Memory B cell (primary cell): ENCODE data around the gene NMRK2.
"Not testable (repeated sequence)": the region's sequence is repeated elsewhere in the genome, so short reads cannot be mapped to it uniquely, and the experiment has no call there.

Source experiments
- ATAC-seq: fragments of 150-1000 bp; cut with Tn5 transposase; 2 replicates; pipeline ENCODE4 v1.10.0; 2021; ENCODE audit warnings: low read depth, mild to moderate bottlenecking, moderate library complexity
- DNase-seq, 2 donors: peaks; one replicate each; pipeline ENCODE4 v3.0.0; 2022; ENCODE audit warnings: low spot score in 2 of 2
- H3K27ac Mint-ChIP-seq: one replicate; pipeline ENCODE4 v1.8.0; 2022; ENCODE audit warnings: mild to moderate bottlenecking, moderate library complexity, mixed read lengths
- H3K27me3 Mint-ChIP-seq: one replicate; pipeline ENCODE4 v1.8.0; 2022; ENCODE audit warnings: mixed read lengths
- H3K36me3 Mint-ChIP-seq: one replicate; pipeline ENCODE4 v1.8.0; 2022; ENCODE audit warnings: mild to moderate bottlenecking, mixed read lengths
- H3K4me1 Mint-ChIP-seq: one replicate; pipeline ENCODE4 v1.8.0; 2022; ENCODE audit warnings: mixed read lengths
- H3K4me3 Mint-ChIP-seq: one replicate; pipeline ENCODE4 v1.8.0; 2022; ENCODE audit warnings: mild to moderate bottlenecking, moderate library complexity, mixed read lengths
- H3K9me3 Mint-ChIP-seq: one replicate; pipeline ENCODE4 v1.8.0; 2022; ENCODE audit warnings: mixed read lengths

Gene NMRK2

DNA sequence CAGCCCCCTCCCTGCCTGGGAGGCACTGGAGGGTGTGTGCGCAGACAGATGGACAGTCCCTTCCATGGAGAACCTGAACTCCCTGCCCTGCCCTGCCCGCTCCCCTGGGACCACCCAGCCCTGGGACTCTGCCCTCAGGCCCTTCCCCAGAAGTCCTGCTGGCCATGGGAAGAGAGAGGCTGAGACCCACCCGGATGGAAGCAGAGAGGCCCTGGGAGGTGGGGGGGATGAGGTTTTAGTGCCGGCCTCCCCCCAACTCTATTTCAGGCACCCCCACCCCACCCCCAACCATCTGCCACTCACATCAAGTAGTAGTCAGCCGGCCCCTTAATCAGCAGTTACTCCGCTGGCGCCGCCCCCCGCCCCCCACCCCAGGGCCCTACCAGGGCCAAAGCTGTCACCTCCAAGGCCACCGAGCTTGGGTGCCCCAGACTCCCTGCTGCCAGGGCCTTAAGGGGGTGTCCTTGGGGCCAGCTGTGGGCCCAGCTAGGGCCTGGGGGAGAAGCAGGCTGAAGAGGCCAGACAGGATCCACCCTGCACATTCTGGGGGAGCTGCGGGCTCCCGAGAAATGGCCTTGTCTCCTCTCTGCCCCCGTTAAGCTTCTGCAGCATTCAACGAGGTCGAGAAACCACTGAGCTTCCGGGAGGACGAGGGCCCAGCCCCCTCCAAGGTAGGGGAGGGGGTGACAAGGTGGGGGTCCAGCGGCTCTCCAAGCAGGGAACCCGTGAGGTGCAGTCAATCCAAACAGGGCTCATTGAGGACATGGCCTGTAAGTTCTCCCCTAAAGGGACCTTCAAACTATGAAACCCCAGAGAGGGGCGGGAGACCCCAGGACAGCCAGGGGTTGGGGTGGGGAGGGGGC is 17.4 kb downstream of the NMRK2 start:
- no peak overlapping the region for H3K4me3 Mint-ChIP-seq
- peaks cover 2% of the 10 kb centered on the region for H3K36me3 Mint-ChIP-seq

DNA sequence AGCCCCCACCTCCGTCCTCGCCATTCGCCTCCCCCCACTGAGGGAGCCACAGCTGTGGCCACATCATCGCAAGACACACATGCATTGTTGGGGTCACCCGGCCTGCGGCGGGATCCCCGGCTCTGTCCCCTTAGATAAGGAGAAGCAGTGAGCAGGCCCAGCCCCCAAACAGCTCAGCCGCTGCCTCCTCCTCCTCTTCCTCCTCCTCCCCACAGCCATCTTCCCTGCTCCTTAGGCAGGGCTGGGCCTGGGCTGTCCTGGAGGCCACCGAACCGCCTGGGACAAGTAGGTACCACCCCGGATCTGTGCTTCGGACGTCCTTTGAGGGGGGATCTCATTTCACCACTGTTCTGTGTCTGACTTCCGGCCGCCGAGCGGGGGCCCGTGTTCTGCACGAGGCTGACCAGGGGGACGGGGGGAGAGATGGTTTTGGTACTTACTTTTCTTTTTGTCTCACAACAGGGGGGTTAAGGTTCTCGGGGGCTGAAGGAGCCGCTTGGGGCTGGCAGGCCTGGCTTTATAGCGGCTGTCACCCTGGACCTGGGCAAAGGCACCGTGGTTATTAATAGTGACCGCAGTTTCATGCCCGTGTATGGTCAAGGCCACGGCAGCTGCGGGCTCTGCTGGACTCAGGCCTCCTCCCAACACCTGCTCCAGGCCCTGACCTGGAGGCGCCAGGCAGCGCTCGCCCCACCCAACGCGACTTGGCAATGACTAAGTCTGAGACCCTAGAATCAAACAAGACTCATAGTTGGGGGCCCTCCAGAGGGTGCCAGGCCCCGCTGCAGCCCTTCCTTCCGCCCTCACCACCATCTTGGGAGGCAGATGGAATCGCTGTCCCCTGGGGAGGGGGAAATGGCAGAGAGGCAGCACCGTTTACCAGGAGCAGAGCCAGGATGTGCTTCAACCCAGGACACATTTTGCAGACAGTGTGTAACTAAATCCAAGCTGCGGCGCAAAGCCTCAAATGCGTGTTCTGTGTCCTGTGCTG is 18.3 kb downstream of the NMRK2 start:
- H3K4me3 Mint-ChIP-seq: peak overlapping the region; percentile 39

More for the DNA sequence above, 17.4 kb downstream of the NMRK2 start:
- Mint-ChIP-seq H3K27me3 (peaks cover 9% of the 10 kb centered on the region), H3K9me3 (no peaks in the 10 kb centered on the region), H3K4me1 (peaks cover 2% of the 10 kb centered on the region), H3K27ac (no peak overlapping the region)
- ATAC-seq (no peak), DNase-seq (no peak)

DNA sequence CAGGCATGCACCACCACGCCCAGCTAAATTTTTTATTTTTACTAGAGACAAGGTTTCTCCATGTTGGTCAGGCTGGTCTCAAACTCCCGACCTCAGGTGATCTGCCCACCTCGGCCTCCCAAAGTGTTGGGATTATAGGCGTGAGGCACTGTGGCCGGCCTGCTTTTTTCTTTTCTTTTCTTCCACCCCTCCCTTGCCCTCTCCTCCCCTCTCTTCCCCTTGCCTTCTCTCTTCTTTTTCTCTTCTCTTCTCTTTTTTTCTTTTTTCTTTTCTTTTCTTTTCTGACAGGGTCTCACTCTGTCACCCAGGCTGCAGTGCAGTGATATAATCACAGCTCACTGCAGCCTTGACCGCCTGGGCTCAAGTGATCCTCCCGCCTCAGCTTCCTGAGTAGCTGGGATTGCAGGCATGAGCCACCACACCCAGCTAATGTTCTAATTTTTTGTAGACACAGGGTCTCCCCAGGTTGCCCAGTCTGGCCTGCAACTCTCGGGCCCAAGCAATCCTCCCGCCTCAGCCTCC is 19.9 kb downstream of the NMRK2 start:
- not testable (repeated sequence) for H3K36me3 Mint-ChIP-seq, DNase-seq, H3K4me3 Mint-ChIP-seq, H3K9me3 Mint-ChIP-seq, H3K27me3 Mint-ChIP-seq, H3K27ac Mint-ChIP-seq, ATAC-seq, H3K4me1 Mint-ChIP-seq

More for the DNA sequence above, 18.3 kb downstream of the NMRK2 start:
- H3K4me1 Mint-ChIP-seq: peaks cover 2% of the 10 kb centered on the region
- peak; percentile 29 for ATAC-seq
- H3K9me3 Mint-ChIP-seq: no peaks in the 10 kb centered on the region
- H3K27ac Mint-ChIP-seq: no peak overlapping the region
- DNase-seq: no peak
- peaks cover 7% of the 10 kb centered on the region for H3K27me3 Mint-ChIP-seq
- H3K36me3 Mint-ChIP-seq: peaks cover 4% of the 10 kb centered on the region

DNA sequence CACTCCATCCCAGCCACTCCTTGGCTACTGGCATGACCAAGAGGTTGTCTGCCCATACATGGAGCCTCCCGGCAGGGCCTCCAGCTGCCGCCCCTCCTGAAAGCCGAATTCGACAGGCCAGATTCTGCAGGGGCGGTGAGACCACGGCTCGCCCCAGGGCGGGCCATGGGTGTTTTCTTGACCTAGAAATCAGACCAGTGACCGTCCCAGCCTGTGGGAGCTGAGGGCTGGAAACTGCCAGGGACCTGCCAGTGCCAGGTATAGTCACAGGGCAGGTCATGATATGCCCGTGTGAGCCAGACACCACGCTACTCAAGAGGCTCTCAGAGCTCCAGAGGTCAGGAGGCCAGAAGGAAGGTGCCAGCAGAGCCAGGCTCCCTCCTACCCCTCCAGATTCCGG is 21.2 kb downstream of the NMRK2 start:
- DNase-seq: no peak
- peaks cover 2% of the 10 kb centered on the region for H3K4me1 Mint-ChIP-seq
- no peak overlapping the region for H3K4me3 Mint-ChIP-seq
- H3K9me3 Mint-ChIP-seq: no peaks in the 10 kb centered on the region
- peaks cover 1% of the 10 kb centered on the region for H3K27me3 Mint-ChIP-seq
- ATAC-seq: no peak
- no peak overlapping the region for H3K27ac Mint-ChIP-seq
- peaks cover 2% of the 10 kb centered on the region for H3K36me3 Mint-ChIP-seq

DNA sequence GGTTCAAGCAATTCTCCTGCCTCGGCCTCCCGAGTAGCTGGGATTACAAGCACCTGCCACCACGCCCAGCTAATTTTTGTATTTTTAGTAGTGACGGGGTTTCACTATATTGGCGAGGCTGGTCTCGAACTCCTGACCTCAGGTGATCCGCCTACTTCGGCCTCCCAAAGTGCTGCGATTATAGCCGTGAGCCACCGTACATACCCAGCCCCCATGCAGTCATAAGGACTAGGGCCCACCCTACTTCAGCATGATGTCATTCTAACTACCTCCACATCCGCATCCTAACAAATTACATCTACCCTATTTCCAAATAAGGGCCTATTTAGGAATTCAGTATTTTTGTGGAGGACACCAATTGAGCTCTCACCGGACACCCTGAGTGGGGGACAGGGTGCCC is 22.4 kb downstream of the NMRK2 start:
- not testable (repeated sequence) for H3K4me1 Mint-ChIP-seq, H3K4me3 Mint-ChIP-seq, H3K9me3 Mint-ChIP-seq, H3K27ac Mint-ChIP-seq, H3K27me3 Mint-ChIP-seq, H3K36me3 Mint-ChIP-seq, DNase-seq, ATAC-seq

DNA sequence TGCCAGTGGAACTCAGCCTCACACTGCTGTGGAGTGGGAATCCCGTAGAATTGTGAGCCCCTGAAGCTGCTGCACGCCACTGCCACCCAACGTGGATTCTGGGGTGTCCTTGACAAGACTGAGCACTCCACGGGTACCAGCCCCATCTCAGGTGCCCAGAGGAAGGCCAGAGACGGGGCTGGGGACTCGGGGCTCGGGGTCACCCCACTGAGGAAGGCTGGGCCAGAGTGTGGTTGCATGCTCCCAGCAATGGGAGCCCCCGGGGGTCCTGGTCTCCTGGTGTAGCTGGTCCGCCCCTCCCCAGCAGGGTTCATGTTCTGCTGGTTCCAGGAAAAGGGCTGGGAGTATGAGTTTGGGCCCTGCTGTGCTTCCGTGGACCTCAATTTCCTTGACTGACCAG is 22.8 kb downstream of the NMRK2 start:
- DNase-seq: no peak
- Mint-ChIP-seq H3K4me1 (peaks cover 2% of the 10 kb centered on the region), H3K36me3 (peaks cover 3% of the 10 kb centered on the region), H3K4me3 (no peak overlapping the region), H3K27ac (no peak overlapping the region), H3K27me3 (peaks cover 1% of the 10 kb centered on the region), H3K9me3 (no peaks in the 10 kb centered on the region)
- ATAC-seq: no peak

DNA sequence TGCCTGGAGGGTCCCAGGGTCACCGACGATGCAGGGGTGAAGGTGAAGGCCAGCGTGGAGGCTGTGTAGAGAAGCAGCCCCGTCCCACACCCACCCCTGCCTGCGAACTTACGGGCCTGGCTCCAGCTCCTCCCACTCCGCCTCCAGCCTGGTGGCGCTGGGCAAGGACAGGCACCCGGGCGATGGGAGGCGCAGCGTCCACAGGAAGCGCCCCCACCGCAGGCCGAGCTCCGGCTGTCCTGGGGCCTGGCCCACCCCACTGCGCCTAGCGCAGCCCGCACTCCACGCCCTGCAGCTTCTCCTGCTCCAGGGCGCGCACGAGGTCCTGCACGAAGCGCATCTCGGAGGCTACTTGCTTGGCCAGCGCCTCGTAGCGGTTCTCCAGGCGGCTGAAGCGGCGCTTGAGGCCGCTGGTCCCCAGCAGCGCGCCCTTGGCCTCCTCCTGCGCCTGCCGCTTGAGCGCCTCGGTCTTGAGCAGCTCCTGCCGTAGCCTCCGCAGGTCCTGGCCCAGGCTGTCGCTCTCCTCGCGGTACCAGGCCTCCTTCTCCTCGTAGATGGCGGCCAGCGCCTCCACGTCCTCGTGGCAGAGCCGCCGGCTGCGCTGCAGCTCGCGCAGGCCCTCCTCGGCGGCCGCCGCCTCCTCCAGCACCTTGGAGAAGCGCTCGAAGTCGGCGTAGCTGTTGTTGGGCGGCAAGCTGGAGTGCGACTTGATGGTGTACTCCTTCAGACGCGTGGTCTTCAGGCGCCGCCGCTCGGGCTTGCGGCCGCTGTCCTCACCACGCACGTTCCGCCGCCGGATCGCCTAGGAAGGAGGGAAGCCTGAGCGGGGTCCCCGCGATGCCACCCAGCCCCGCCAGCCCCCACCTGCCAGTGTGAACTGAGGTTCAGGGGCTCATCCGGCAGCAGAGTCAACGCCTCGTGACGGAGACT is 26.2 kb downstream of the NMRK2 start:
- Mint-ChIP-seq H3K4me3 (no peak overlapping the region), H3K4me1 (no peaks in the 10 kb centered on the region), H3K36me3 (peaks cover 9% of the 10 kb centered on the region), H3K9me3 (no peaks in the 10 kb centered on the region), H3K27ac (no peak overlapping the region), H3K27me3 (no peaks in the 10 kb centered on the region)
- DNase-seq (no peak), ATAC-seq (no peak)

DNA sequence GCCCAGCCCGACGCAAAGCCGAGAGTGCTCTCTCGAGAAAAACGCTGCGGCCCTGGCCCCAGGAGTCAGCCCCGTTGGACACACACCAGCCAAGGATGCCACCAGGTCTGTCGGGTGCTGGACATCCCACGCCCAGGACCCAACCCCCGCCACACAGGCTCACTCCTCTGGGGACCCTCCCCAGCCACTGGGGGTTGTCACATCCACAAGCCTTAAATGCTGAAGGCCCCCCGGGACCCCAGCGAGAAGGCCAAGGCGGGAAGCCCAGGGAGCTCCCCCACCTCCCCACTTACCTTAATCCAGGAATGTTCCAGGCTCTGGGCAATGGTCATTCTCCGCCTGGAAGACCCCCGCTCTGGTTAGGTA is 26.9 kb downstream of the NMRK2 start:
- Mint-ChIP-seq H3K36me3 (peaks cover 9% of the 10 kb centered on the region), H3K27me3 (no peaks in the 10 kb centered on the region), H3K9me3 (no peaks in the 10 kb centered on the region), H3K4me1 (no peaks in the 10 kb centered on the region), H3K4me3 (no peak overlapping the region), H3K27ac (no peak overlapping the region)
- no peak for ATAC-seq
- no peak for DNase-seq

DNA sequence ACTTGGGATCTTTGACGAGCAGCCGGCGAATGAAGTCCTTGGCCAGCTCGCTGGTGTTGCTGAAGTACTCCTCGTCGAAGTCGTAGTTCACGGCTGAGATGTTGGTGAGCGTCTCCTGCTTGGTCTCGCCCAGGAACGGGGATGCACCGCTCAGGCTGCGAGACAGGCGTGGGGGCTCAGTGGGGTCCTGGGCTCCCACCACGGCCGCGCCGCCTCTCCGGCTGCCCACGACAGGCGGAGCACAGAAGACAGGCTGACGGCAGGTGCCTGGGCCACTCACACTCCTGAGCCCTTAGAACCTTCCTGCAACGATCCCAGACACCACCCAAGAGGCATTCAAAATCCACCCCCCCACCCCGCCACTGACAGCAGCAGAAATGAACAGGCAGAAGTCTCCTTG is 28.1 kb downstream of the NMRK2 start:
- H3K4me1 Mint-ChIP-seq: no peaks in the 10 kb centered on the region
- H3K4me3 Mint-ChIP-seq: no peak overlapping the region

DNA sequence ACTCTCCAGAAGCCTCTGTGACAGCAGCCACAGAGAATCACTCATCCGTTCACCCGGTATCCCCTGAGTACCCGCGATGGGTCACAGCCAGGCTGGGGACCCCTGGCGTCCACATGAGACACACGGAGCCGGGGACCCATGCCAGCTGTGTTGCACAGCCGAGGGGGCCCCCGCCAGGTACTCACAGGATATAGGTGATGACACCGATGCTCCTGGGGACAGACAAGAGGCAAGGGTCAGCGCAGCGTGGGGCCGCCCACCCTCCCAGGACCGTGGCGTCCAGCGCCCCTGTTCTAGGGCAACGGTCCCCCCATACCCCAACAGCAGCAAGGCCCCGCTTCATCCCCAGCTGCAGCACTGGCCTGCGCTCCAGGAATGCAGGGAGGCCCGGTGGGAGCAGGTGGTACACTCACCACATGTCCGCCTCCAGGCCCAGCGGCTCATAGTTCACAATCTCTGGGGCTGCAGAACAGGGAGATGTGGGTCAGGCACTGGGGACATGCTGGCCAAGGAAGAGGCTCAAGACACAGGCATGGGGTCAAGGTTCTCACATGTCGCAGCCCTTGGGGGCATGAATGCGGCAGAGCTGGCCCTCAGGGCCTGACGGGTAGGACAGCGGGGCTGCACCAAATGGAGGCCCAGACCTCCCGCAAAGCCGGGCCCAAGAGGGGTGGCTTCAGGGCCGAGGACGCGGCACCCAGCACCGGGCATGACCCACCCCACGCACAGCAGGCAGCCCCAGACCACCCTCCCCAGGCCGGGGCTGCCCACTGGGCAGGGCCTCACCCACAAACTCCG is 30.8 kb downstream of the NMRK2 start:
- H3K27me3 Mint-ChIP-seq: no peaks in the 10 kb centered on the region
- H3K27ac Mint-ChIP-seq: no peak overlapping the region

More for the DNA sequence above, 28.1 kb downstream of the NMRK2 start:
- no peak for ATAC-seq
- H3K27ac Mint-ChIP-seq: no peak overlapping the region
- no peak for DNase-seq
- no peaks in the 10 kb centered on the region for H3K9me3 Mint-ChIP-seq
- no peaks in the 10 kb centered on the region for H3K27me3 Mint-ChIP-seq
- H3K36me3 Mint-ChIP-seq: peaks cover 11% of the 10 kb centered on the region

DNA sequence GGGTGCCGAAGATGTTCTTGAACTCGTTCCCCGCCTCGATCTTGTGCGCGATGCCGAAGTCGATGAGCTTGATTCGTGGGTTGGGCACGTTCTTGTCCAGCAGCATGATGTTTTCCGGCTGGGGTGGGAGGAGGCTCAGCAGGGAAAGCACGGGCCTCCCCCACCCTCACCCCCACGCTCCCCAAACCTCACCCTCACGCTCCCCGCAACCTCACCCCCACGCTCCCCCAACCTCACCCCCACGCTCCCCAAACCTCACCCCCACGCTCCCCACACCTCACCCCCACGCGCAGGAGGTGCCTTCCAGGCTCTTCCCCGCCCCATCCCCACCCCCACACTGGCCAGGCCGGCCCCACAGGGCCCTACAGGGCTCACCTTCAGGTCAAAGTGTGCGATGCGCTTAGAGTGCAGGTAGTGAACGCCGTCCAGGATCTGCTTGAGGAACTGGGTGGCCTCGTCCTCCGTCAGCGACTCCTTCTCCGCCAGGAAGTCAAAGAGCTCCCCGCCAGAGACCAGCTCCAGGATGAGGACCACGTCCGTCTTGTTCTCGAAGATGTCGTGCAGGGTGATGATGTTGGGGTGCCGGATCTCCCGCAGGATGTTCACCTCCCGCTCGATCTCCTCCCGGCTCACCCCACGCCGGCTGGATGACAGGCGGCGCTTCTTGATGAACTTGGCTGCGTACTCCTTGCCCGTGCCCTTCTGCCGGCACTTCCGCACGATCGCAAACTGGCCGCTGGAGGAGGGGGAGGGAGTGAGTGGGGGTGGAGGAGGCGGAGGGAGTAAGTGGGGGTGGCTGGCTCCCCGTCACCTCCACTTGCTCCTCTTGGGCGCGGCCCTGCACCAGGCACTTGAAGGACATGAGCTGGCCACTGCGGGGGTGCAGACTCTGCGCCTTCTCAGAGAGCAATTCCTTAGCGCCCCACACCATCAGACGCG is 31.7 kb downstream of the NMRK2 start:
- DNase-seq: no peak
- Mint-ChIP-seq H3K27me3 (no peaks in the 10 kb centered on the region), H3K4me1 (peaks cover 5% of the 10 kb centered on the region), H3K27ac (no peak overlapping the region), H3K36me3 (peaks cover 14% of the 10 kb centered on the region), H3K4me3 (no peak overlapping the region), H3K9me3 (no peaks in the 10 kb centered on the region)
- ATAC-seq: no peak

More for the DNA sequence above, 30.8 kb downstream of the NMRK2 start:
- Mint-ChIP-seq H3K9me3 (no peaks in the 10 kb centered on the region), H3K4me3 (no peak overlapping the region), H3K4me1 (peaks cover 5% of the 10 kb centered on the region), H3K36me3 (peaks cover 14% of the 10 kb centered on the region)
- DNase-seq: no peak
- ATAC-seq: no peak
